PFSK-1 (cell line): ENCODE data around the gene GTF2F2.

Source experiments
- FOXP2 ChIP-seq: optimal IDR thresholded peaks from 2 replicates; pipeline ENCODE3; 2011; ENCODE audit warnings: borderline replicate concordance, control low read depth, inconsistent platforms; ENCODE audit not compliant: insufficient read depth; ENCODE audit errors: extremely low read length, extremely low read depth
- POLR2AphosphoS5 ChIP-seq: IDR thresholded peaks from 2 replicates; pipeline ENCODE4 v1.6.1; 2012; ENCODE audit warnings: low read depth, mild to moderate bottlenecking, control low read depth, low read length, moderate library complexity
- REST ChIP-seq, 2 experiments: IDR thresholded peaks; 2 replicates each; pipeline versions ENCODE4 v1.6.1 to v1.8.0; 2011 to 2012; ENCODE audit warnings: low read depth in 2 of 2, low read length in 2 of 2, control low read depth in 1 of 2, inconsistent platforms in 1 of 2, mild to moderate bottlenecking in 1 of 2, moderate library complexity in 1 of 2; ENCODE audit not compliant: insufficient read depth in 1 of 2
- SIN3A ChIP-seq: IDR thresholded peaks from 2 replicates; pipeline ENCODE4 v1.6.1; 2012; ENCODE audit warnings: mild to moderate bottlenecking, low read length, moderate library complexity, borderline replicate concordance; ENCODE audit not compliant: insufficient read depth
- TAF1 ChIP-seq: IDR thresholded peaks from 2 replicates; pipeline ENCODE4 v1.6.1; 2012; ENCODE audit warnings: low read length, control low read depth, borderline replicate concordance; ENCODE audit not compliant: insufficient read depth

The GTF2F2 gene

GRCh38 chr13:45257638-45258333 lies 137.5 kb downstream of the GTF2F2 start:
- TF ChIP-seq SIN3A (no peak), TAF1 (no peak), FOXP2 (no peak), POLR2AphosphoS5 (no peak), REST (IDR thresholded peaks at IDR 0.05; ENCODE audit: insufficient read depth in 1 of 2, low read depth in 2 of 2, low read length in 2 of 2) (no peak)

- no peak for TF ChIP-seq FOXP2
- TF ChIP-seq SIN3A = no peak
- no peak for TF ChIP-seq TAF1
- no peak for TF ChIP-seq POLR2AphosphoS5
- no peak for TF ChIP-seq REST (IDR thresholded peaks at IDR 0.05; ENCODE audit: insufficient read depth in 1 of 2, low read depth in 2 of 2, low read length in 2 of 2)
Observed at GRCh38 chr13:45258334-45258675, 138.0 kb downstream of the GTF2F2 start.

- no peak for TF ChIP-seq REST (IDR thresholded peaks at IDR 0.05; ENCODE audit: insufficient read depth in 1 of 2, low read depth in 2 of 2, low read length in 2 of 2)
- TF ChIP-seq POLR2AphosphoS5 = no peak
- TF ChIP-seq SIN3A = no peak
- TF ChIP-seq FOXP2 = no peak
- TF ChIP-seq TAF1 = no peak
Observed at GRCh38 chr13:45267215-45267614, 146.9 kb downstream of the GTF2F2 start.

GRCh38 chr13:45269204-45269603 lies 148.9 kb downstream of the GTF2F2 start:
- TF ChIP-seq POLR2AphosphoS5 (no peak), SIN3A (no peak), TAF1 (no peak), REST (IDR thresholded peaks at IDR 0.05; ENCODE audit: insufficient read depth in 1 of 2, low read depth in 2 of 2, low read length in 2 of 2) (no peak), FOXP2 (no peak)
